DMS153 treated with DMSO at 0.1 percent for 48 hours (cell line): ENCODE results near the gene NTM.

Experiments
- DNase-seq: peaks from one replicate; lab custom pipeline; 2025; ENCODE audit not compliant: unreplicated experiment; lab: John Stamatoyannopoulos, UW

Gene NTM

DNA sequence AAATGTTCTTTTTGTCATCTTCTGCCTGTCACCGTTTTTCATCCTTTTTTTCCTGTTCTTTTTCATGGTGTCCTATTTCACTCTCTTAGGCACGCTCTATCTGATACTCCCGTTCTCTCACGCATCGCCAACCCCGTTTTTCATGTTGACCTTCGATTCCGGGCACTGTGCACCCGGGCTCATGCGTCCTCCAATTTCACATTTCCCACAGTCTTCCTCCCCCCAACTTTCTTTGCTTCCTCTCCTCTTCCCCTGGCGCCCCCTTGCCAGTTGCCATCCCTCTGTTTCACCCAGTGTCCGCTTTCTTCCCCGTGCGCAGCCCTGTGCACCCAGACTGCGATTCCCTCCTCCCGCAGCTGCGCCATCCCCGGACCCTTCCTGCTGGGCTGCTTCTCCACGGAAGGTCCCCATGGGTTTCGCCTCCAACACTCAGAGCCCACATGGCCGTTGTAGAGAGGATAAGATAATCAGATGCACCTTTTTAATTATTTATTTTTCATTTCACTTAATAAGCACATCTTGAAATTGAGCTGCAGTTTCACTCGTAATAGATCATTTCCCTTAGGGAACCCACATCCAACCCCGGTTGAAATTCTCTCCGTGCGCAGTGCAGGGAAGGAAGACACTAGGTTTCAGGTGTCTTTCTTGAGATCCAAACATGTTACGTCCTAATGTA lies 791.1 kb downstream of the NTM start:
- no peak for DNase-seq

DNA sequence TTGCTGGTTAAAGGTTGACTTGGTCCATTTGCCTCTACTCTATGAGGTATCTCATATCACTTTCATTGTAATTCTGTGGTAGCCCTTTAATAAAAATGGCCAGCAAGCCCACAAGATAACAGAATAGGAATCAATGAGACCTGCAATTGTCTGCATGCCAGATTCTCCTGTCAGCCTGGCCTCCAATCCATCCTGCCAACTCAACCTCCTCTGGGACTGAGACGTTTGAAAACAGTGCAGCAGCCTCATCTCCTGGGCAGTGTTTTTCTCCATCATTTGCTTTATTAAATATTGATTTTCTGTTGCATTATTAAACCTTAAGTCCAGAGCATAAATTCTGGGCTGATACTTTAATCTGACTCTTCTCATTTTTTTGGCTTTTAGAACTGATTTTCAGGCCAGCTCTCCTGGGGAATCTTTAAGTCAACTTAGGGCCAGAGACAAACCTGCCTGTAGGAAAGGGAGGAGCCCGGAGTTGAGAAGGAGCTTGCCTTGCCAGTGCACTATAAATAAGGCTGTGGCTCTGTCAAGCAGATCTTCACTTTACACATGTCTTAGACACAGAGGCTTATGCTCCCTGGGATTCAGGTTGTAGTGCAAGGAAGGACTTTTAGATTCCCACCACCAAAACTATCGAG lies 798.0 kb downstream of the NTM start:
- DNase-seq, result no peak

DNA sequence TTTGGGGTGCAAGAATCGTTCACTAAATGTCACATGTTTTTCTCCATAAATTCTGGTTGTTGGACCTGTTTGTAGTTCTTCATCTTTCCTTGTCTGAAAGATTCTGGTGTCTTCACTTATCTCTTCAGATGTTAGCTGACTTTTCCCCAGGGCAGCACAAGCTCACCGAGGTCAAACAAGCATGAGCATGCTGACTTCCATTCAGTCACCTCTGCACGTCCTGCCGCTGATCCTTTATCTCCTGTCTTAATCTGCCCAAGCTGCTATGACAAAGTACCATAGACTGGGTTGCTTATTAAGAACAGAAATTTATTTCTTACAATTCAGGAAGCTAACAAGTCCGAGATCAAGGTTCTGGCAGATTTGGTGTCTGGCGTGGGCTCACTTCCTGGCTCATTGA lies 800.6 kb downstream of the NTM start:
- no peak for DNase-seq

DNA sequence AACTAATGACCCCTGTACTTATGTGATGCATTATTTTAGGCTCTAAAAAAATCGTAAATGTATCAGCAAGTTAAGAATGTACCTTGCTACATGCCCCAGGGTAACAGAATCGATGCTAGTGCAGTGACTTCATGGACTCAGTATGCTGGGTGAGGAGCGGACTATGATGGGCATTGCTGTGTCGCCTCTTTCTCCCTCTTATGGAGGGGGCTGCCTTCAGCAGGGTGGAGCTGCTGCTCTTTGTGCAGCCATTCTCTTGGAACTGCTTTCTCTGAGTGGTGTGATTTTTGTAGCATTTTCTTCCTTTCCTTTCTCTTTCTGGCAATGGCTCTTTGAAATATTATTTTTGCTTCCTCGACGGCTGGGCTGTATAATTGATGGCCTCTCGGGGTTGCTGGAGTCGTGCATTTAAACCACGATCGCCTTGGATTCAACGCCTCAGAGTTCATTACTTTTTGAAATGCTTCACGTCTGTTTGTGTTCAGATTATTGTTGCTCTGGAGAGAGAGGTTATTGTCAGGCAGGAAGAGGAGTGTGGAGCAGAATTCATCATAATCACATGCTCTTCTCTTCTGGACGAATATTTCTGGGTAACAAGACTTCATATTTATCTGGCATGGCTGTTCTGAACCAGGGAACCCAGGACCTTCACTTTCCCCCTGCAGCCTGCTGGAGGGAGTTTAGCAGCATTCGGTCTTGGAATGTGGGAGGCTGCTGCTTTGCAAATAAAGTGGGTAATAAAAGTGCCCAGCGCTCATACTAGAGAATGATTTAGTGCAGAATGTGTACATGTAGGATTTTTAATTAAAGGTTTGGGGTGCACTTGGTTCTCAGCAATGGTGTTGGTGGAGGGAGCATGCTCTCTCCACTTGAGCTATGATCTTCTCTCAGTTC lies 804.2 kb downstream of the NTM start:
- no peak for DNase-seq

DNA sequence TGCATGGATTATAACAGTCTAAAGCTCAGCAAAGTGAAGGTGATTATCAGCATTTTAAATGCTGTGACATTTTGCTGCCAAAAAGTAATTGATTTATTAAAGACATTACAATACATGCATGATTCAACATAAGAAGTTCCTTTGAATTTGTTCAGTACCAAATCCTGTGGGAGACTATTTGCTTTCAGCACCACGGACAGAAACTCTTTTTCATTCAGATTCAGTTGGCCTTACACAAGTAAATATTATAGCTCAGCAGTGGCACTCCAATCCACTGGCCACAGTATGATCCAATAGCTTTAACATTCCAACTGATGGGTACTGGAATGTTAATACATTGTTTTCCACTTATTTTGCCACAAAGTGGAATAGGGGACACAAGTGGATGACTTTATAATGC lies 806.7 kb downstream of the NTM start:
- no peak for DNase-seq

DNA sequence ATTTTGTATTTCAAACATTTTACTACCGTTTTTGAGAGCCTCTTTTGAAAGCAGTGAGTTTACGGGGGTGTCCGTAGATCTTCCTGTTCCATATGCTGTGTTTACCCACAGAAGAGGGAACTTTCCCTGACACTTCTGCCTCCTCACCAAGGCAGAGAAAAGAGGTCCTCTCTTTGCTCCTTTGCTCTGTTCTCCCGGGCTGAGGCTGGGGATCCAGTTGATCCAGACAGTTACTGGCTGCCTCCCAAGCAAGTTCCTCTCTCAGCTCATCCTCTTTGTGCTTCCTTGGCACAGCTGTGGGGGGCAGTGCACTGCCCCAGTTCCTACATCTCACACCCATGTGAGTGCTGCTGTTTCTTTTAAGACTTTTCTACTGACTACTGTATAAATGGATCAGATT lies 813.7 kb downstream of the NTM start:
- DNase-seq, result no peak

DNA sequence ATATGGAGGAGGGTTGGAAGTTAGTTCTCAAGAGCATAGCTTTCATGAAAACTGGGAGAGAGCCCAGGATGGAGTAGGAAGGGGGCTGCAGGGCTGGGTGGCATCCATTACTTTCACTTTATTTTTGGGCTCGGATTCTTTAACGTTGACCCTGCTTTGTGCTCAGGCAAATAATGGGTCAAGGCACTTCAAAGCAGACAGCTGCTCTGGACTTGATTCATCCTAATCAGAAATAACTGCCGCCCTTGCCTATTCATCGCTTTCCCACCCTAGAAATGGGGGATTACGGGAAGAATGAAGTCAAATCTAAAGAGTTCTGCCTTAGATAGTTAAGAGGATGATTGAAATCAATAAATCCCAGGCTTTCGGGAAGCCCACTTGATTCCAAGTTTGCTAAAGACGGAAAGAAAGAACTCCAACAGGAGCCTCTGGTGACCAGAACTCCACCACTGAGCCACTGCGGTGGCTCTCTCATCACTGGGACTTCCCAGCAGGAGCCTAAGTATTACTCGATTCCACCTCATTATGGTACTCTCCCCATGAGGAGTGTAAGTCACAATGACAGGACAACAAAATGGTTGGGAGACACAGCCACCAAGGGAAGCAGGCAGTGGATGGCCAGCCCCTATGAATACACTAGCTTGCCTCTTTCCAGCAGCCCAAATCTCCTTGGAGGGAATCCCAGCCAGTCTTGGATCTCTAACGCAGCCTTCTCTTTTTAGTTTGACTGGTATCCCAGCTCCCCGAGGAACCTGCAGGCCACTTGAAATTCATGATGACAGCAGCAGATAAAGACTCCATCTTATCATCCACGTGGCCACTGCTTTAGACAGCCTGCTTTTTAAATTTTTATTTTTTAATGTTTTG lies 815.5 kb downstream of the NTM start:
- no peak for DNase-seq

DNA sequence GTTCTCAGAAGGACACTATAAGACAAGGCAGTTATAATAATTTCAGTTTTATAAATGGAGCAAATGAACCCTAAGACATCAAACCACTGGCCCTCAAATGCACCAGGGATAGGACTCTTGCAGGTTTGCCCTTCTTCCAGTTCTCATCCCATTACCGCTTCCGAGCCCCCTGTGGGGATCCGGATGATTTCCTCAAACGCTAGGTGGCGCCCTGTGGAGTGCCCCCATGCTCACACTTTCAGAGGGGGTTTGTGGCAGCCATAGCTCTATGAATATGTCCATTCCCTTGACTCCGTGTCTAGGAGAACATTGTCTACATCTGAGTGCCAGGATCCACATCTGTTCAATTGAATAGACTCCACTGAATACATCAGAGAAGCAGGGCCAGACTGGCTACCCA lies 816.3 kb downstream of the NTM start:
- no peak for DNase-seq

DNA sequence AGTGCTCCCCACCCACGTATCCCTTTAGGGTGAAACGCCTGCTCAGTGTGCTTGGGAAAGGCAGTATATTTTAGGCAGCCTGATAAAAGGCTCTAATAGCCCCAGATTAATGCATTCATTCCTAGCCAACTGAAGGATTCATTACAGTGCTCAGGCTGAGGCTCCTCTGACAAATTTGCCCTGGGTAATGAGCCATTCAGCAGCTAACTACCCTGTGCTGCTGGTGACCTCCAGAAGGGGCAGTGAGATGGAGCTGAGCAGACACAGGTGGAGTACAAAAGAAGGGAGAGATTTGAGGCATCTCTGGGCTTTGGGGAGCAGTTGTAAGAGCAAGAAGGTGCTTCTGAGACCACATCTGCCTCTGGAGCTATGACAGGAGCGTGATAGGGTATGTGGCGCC lies 817.0 kb downstream of the NTM start:
- no peak for DNase-seq

DNA sequence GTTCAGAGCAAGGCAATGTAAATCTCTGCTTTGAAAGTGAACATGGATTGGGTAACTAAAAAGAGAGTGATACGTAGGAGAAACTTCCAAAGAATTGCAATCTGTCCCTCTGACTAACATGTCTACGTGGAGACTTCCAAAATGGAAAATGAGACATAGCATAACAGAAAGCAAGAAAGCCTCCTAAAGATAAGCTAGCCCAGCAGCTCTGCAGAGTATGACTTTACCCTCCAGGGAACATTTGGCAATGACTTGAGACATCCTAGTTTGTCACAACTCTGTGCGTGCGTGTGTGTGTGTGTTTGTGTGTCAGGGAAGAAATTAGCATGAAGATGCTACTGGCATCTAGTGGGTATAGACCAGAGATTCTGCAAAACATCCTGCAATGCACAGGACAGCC lies 817.4 kb downstream of the NTM start:
- no peak for DNase-seq

DNA sequence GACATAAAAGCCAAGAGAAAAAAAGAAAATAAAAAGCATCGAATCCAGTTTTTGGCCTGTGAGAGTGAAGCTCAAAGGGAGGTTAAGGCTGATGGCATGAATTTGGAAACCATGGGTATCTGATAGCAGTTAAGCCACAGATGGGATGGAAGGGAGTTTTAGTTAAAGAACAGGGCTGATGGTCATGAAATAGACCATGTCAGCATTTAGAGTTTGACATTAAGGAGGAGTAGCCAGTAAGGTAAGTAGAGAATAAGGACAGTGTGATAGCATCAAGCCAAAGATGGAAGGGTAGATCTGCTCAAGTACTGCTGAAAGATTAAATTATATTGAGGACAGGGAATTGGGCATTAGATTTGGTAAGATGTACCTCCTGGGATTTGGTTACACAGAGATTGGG lies 826.5 kb downstream of the NTM start:
- no peak for DNase-seq

DNA sequence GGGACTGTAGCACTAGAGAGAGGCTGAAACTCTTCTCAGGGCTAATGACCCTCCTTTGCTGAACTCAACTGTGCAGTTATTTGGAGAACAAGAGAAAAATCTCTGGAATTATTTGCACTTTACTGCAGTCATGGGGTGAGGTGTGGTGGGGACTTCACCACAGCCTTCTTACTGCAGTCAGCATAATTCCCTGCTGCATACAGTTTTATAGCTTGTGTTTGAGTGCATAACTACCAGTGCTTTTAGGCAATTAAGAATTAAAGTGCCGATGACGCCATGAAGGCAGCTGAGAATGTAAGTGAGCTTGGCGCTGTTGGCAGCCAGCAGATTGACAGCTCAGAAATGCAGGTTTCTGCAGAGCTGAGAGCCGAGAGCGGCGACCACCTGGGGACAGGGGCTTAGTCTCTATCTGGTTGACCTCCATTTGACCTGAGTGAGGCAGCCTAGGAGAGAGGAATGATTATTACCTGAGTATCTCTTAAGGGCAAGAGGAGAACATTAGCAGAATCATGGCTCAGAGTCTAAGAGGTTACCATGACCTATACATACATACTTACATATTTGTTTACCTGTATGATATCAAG lies 830.0 kb downstream of the NTM start:
- DNase-seq, result no peak

DNA sequence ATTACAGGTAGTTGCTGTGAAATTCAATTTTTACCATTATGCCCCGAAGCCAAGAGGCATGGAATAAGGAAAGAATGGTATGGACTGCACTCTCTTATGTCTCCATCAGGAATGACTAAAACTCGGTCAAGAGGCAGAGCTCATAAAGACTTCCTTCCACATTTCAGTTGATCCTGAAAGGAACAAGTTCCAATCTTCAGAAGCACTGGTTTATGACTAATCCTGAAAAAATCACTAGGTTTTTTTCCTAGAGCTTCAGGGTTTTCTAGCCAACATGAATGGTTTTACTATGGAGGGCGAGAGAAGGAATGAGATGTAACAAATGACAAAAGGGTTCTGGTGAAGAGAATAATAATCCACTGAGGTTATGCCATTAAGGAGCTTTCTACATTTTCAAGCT lies 832.2 kb downstream of the NTM start:
- no peak for DNase-seq

DNA sequence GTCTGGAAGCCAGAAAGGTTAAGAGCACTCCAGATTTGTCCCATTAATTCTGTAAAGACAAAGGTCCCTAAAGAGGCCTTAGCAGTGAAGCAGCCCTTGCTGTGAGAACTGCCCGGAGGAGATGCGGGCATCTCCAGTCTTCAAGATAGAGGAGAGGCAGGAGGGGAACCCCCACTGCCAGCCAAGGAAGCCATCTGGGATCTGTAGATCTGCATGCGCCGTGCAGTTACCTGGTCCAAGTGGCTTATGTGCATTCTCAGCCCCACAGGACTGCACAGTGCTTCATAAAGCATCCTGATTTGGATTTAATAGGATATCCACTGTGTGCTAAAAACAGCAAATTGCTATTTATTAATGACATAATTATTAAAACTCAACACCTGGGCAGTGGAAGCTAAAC lies 834.6 kb downstream of the NTM start:
- no peak for DNase-seq

DNA sequence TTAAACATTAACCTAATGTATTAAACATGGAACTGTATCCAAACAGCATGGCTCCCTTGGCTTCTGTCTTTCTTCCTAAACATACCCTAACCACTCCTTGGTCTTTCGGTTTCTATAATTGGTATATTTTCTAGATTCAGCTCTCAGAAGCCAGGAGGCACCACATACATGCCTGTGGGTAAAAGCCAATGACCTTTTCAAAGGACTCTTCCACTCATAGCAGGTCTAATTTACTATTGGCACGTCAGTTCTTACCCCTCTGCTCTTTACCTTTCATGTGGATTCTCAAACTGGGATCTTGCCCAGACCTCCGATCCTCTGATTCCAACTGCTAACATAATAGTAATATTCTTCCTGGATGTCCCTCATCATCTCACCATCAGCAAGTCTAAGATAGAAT lies 835.1 kb downstream of the NTM start:
- DNase-seq, result no peak

DNA sequence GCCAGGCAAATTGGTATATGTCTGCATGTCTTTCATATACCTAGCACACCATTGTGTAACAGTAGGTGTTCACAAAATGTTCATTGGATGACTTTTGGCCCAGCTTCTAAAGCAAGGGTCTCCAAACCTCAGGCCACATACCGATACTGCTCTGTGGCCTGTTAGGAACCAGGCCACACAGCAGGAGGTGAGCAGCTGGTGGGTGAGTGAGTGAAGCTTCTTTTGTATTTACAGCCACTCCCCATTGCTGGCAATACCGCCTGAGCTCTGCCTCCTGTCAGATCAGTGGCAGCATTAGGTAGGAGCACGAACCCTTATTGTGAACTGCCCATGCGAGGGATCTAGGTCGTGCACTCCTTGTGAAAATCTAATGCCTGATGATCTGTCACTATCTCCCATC lies 836.6 kb downstream of the NTM start:
- no peak for DNase-seq

DNA sequence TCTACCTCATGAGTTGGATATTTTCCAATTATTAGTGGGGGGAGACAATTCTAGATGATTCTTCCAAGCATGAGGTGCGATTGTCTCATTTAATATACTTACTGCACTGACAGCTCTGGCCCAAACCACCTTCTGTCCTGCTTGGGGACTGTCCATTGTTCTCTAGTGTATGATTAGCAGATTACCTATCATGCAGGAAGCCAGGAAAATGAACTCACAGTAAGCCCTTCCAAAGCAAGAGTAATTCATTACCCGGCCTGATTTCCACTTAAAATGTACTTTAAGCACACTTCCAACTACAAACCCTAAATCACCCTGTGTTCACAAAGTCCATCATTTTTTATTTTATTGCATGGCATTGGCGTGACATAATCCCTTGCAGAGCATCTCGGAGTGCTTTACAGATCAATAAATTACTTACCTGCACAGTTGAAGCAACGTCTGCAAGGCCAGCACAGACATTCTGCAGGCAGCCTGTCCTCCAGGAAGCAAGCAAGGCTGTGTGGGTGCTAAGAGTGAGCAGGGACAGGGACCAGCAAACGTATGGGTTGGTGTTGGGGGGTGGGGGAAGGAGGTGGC lies 838.2 kb downstream of the NTM start:
- no peak for DNase-seq

DNA sequence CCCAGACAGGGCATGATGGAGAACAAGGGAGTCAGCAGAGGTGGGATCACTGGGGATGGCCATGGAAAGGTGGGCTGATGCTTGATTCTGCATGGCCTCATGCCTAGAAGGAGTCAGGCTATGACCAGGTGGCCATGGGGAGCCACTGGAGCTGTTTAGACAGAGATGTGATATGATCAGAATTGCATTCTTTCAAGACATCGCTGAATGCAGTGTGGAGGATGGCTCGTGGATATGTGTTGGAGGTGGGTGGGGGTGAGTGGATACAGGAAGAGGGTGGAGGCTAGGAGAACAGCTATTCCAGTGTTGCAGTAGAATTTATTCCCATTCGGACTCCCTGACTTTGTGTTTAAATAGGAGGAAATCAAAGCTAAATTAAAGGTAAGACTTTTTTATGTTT lies 841.1 kb downstream of the NTM start:
- no peak for DNase-seq

DNA sequence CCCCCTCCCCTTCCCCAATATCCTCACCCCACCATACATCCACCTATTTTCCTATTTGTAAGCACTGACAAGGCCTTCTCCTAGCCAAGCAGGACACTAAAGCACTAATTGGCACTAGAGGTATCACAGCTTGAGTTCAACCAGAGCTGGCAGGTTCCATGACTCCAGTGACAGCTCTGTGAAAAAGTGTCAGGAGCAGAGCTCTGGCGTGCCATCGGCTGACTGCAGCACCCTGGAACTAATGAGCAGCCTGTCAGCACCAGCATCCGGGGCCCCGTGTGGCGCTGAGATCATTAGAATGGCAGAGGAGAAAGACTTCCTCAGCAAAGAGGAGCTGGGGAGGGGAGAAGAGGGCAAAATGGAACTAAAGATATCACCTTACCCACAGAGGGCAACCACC lies 847.4 kb downstream of the NTM start:
- no peak for DNase-seq

DNA sequence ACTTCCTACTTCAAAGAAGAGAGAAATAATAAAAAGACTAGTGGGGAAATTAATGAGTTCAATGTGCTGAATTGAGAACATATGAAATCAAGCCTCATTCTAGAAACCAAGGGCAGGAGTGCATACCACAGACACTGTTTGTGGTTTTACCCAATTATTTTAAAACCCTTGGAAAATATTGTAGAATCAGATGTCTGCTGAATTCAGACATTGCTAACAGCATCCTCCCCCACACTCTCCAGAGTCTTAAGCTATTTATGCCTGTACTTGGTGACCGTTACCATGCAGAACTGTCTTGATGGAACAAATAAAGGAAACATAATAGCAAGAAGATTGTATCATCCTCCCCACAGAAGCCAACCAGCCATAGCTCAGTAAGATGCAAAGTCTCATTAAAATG lies 850.1 kb downstream of the NTM start:
- no peak for DNase-seq

DNA sequence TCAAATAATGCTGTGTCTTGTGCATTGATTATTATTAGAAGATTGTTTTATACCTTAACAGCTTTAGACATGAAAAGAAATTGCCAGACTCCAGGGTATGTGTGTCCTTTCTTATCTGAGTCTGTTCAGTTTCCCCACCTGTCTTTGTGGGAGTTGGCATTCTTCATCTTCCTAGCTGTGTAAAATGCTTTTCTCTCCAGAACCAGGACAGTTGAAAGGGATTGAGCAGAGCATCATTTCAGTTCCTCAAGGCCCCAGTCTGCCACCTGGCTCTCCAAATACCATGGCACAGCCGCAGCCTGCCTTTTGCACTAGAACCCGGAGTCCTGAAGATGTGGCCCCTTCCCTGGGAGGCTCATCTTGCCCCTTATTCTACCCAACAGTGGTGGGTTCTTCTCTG lies 851.9 kb downstream of the NTM start:
- no peak for DNase-seq
